Stimulated activated naive CD8-positive, alpha-beta T cell treated with anti-CD3 and anti-CD28 coated beads, Interleukin-15, Interleukin-2, amounts not matched to agents 100 ng/mL and 50 ng/mL, for 24 hours (primary cell): Measurements from ENCODE around the gene NBEAL2.
"Not testable (repeated sequence)": the region's sequence is repeated elsewhere in the genome, so short reads cannot be mapped to it uniquely, and the experiment has no call there.

Source experiments
- H3K27ac Mint-ChIP-seq: one replicate; pipeline ENCODE4 v1.8.0; 2021; ENCODE audit warnings: mild to moderate bottlenecking, mixed read lengths
- H3K27me3 Mint-ChIP-seq: one replicate; pipeline ENCODE4 v1.8.0; 2021; ENCODE audit warnings: mixed read lengths
- H3K36me3 Mint-ChIP-seq: one replicate; pipeline ENCODE4 v1.8.0; 2021; ENCODE audit warnings: low read depth, mixed read lengths
- H3K4me1 Mint-ChIP-seq: one replicate; pipeline ENCODE4 v1.8.0; 2021; ENCODE audit warnings: low read depth, mixed read lengths
- H3K4me3 Mint-ChIP-seq: one replicate; pipeline ENCODE4 v1.8.0; 2021; ENCODE audit warnings: mild to moderate bottlenecking, mixed read lengths
- H3K9me3 Mint-ChIP-seq: one replicate; pipeline ENCODE4 v1.8.0; 2021; ENCODE audit warnings: mixed read lengths

Gene NBEAL2

GRCh38 chr3:47028667-47029066 lies 49.2 kb downstream of the NBEAL2 start:
- no peaks in the 10 kb centered on the region for H3K27me3 Mint-ChIP-seq
- peaks cover 66% of the 10 kb centered on the region for H3K4me1 Mint-ChIP-seq
- H3K36me3 Mint-ChIP-seq: peaks cover 41% of the 10 kb centered on the region
- no peak overlapping the region for H3K27ac Mint-ChIP-seq
- no peak overlapping the region for H3K4me3 Mint-ChIP-seq
- no peaks in the 10 kb centered on the region for H3K9me3 Mint-ChIP-seq

GRCh38 chr3:47031041-47031440 lies 51.6 kb downstream of the NBEAL2 start:
- Mint-ChIP-seq H3K36me3 (peaks cover 57% of the 10 kb centered on the region), H3K4me1 (peaks cover 56% of the 10 kb centered on the region), H3K27ac (peak overlapping the region; percentile 91), H3K4me3 (peak overlapping the region; percentile 67)
- not testable (repeated sequence) for H3K9me3 Mint-ChIP-seq, H3K27me3 Mint-ChIP-seq

GRCh38 chr3:47034868-47035489 lies 55.5 kb downstream of the NBEAL2 start:
- Mint-ChIP-seq H3K4me3 (no peak overlapping the region), H3K4me1 (peaks cover 59% of the 10 kb centered on the region), H3K9me3 (no peaks in the 10 kb centered on the region), H3K27me3 (no peaks in the 10 kb centered on the region), H3K27ac (peak overlapping the region; percentile 22), H3K36me3 (peaks cover 64% of the 10 kb centered on the region)

- no peak overlapping the region for H3K4me3 Mint-ChIP-seq
- no peaks in the 10 kb centered on the region for H3K27me3 Mint-ChIP-seq
- no peak overlapping the region for H3K27ac Mint-ChIP-seq
- H3K4me1 Mint-ChIP-seq: peaks cover 57% of the 10 kb centered on the region
- no peaks in the 10 kb centered on the region for H3K9me3 Mint-ChIP-seq
- peaks cover 65% of the 10 kb centered on the region for H3K36me3 Mint-ChIP-seq
These were observed 56.2 kb downstream of the NBEAL2 start for GRCh38 chr3:47035645-47036044.

GRCh38 chr3:47036145-47036544 lies 56.7 kb downstream of the NBEAL2 start:
- peaks cover 52% of the 10 kb centered on the region for H3K4me1 Mint-ChIP-seq
- H3K27me3 Mint-ChIP-seq: no peaks in the 10 kb centered on the region
- no peaks in the 10 kb centered on the region for H3K9me3 Mint-ChIP-seq
- peaks cover 70% of the 10 kb centered on the region for H3K36me3 Mint-ChIP-seq
- no peak overlapping the region for H3K27ac Mint-ChIP-seq
- no peak overlapping the region for H3K4me3 Mint-ChIP-seq

DNA sequence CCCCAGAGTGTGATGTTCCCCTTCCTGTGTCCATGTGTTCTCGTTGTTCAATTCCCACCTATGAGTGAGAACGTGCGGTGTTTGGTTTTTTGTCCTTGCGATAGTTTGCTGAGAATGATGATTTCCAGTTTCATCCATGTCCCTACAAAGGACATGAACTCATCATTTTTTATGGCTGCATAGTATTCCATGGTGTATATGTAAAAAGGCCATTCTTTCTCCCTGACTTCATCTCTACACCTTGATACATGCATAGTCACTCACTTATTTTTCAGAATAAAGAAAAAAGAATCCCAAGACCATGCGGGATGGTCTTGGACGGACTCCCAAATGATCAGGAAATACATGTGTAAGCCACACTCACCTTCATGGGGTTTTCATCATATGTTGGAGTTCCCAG lies 57.8 kb downstream of the NBEAL2 start:
- H3K9me3 Mint-ChIP-seq, H3K27me3 Mint-ChIP-seq: not testable (repeated sequence)
- peaks cover 41% of the 10 kb centered on the region for H3K4me1 Mint-ChIP-seq
- peaks cover 73% of the 10 kb centered on the region for H3K36me3 Mint-ChIP-seq
- H3K27ac Mint-ChIP-seq: peak overlapping the region; percentile 76
- peak overlapping the region; percentile 35 for H3K4me3 Mint-ChIP-seq

DNA sequence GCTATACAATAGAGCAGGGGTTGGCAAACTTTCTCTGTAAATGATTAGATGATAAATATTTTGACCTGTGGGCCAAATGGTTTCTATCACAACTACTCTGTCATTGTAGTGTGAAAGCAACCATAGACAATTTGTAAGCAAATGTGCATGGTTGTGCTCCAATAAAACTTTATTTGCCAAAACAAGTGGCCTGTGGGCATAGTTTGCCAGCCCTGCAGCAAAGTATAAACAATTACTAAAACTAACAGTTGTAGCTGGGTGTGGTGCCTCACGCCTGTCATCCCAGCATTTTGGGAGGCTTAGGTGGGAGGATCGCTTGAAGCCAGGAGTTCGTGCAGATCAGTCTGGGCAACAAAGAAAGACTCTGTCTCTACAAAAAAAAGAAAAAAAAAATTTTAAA lies 61.6 kb downstream of the NBEAL2 start:
- H3K36me3 Mint-ChIP-seq: peaks cover 65% of the 10 kb centered on the region
- peaks cover 31% of the 10 kb centered on the region for H3K4me1 Mint-ChIP-seq
- H3K4me3 Mint-ChIP-seq: no peak overlapping the region
- H3K27me3 Mint-ChIP-seq: no peaks in the 10 kb centered on the region
- H3K27ac Mint-ChIP-seq: no peak overlapping the region
- no peaks in the 10 kb centered on the region for H3K9me3 Mint-ChIP-seq

GRCh38 chr3:47042231-47042791 lies 62.8 kb downstream of the NBEAL2 start:
- Mint-ChIP-seq H3K36me3 (peaks cover 57% of the 10 kb centered on the region), H3K27ac (peak overlapping the region; percentile 28)

GRCh38 chr3:47047069-47047468 lies 67.6 kb downstream of the NBEAL2 start:
- Mint-ChIP-seq H3K4me3 (no peak overlapping the region), H3K36me3 (peaks cover 32% of the 10 kb centered on the region), H3K27ac (peak overlapping the region; percentile 67), H3K9me3 (no peaks in the 10 kb centered on the region), H3K4me1 (peaks cover 17% of the 10 kb centered on the region), H3K27me3 (no peaks in the 10 kb centered on the region)

More at GRCh38 chr3:47042231-47042791, 62.8 kb downstream of the NBEAL2 start:
- Mint-ChIP-seq H3K4me1 (peaks cover 34% of the 10 kb centered on the region), H3K9me3 (no peaks in the 10 kb centered on the region), H3K4me3 (no peak overlapping the region), H3K27me3 (no peaks in the 10 kb centered on the region)

DNA sequence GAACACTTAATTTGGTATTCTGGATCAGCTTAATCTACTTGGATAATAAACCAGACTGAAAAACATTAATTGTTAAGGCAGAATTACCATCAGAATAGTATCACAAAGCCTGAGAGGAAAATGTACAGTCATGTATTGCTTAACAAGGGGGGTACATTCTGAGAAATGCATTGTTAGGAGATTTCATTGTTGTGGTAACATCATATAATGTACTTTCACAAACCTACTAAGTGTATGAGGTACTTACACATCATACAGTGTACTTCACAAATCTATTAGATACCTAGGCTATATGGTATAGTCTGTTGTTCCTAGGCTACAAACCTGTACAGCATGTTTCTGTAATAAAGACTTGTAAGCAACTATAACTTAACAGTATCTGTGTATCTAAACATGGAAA lies 68.2 kb downstream of the NBEAL2 start:
- Mint-ChIP-seq H3K27me3 (no peaks in the 10 kb centered on the region), H3K4me3 (no peak overlapping the region), H3K36me3 (peaks cover 30% of the 10 kb centered on the region), H3K27ac (peak overlapping the region; percentile 67), H3K9me3 (no peaks in the 10 kb centered on the region), H3K4me1 (peaks cover 13% of the 10 kb centered on the region)

DNA sequence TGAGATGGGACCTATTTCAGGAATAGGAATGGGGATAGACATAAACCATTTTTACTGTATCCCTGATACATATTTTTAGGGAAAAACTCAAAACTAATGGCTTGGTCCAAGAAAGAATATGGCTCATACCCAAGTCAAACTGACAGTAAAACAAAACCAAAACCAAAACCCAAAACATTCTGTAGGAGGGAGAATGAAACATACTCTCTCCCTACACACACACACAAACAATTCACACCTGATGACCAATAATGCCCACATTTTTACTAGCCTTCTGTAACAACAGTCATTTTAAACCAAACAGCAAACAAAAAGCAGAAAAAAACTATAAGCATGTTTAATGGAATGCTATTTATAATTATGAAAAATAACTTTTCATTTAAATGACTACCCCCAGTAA lies 74.9 kb downstream of the NBEAL2 start:
- H3K4me3 Mint-ChIP-seq: no peak overlapping the region
- H3K4me1 Mint-ChIP-seq: peaks cover 40% of the 10 kb centered on the region
- H3K27ac Mint-ChIP-seq: peak overlapping the region; percentile 55
- peaks cover 45% of the 10 kb centered on the region for H3K36me3 Mint-ChIP-seq
- no peaks in the 10 kb centered on the region for H3K27me3 Mint-ChIP-seq
- H3K9me3 Mint-ChIP-seq: no peaks in the 10 kb centered on the region

DNA sequence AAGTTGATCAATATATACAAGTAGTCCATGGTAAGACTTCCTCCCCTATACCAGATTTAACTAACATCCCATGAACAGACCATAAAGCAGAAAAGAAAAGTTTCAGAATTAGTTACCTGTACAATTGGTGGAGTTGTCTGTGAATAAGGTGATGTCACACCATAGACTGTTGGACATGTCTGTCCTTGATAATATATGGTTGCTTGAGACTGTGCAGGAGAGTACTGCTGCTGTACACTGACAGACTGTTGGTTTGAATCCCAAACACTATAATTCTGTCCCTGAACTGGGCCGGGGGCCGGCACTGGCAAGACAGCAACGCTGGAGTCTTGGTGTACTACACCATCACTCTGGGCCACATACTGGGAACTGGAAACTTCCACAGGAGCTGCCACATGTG lies 77.2 kb downstream of the NBEAL2 start:
- peaks cover 40% of the 10 kb centered on the region for H3K4me1 Mint-ChIP-seq
- no peak overlapping the region for H3K4me3 Mint-ChIP-seq
- no peaks in the 10 kb centered on the region for H3K27me3 Mint-ChIP-seq
- H3K9me3 Mint-ChIP-seq: no peaks in the 10 kb centered on the region
- peaks cover 44% of the 10 kb centered on the region for H3K36me3 Mint-ChIP-seq
- peak overlapping the region; percentile 66 for H3K27ac Mint-ChIP-seq

DNA sequence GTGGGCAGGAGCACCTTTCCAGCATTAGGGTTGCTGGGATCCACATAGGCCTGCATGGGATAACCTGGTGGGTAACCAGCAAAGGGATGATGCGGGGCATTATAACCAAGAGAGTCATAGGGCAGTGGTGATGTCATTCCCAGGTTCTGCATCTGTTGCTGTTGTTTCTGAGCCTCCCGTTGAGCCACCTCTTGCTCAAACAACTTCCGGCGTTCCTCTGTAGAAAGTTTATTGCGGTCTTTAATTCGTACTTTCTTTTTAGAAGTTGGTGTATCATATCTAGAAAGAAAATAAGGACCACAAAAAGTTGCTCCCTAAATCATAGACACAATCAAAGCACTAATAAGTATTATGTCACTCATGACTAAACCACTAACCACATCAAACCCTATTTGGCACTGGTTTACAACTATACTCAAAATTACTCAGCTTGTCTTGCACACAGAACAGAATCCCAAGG lies 77.8 kb downstream of the NBEAL2 start:
- Mint-ChIP-seq H3K27me3 (no peaks in the 10 kb centered on the region), H3K4me3 (no peak overlapping the region), H3K4me1 (peaks cover 40% of the 10 kb centered on the region), H3K36me3 (peaks cover 47% of the 10 kb centered on the region), H3K9me3 (no peaks in the 10 kb centered on the region), H3K27ac (peak overlapping the region; percentile 66)
